Naive thymus-derived CD4-positive, alpha-beta T cell (primary cell): Measurements from ENCODE around the gene ARF4. TPM values are rescaled to one million over a fixed set of nuclear protein-coding genes. Genes with fewer than 3 reads are reported as not detected.

Source experiments
- ATAC-seq: fragments of 150-1000 bp; cut with Tn5 transposase; 2 replicates; pipeline ENCODE4 v1.10.0; 2021; ENCODE audit warnings: mild to moderate bottlenecking, moderate library complexity
- CTCF ChIA-PET: fragments of 350-600 bp; sonication (Branson Sonifier 250); formaldehyde crosslinking; loops from one replicate; lab custom pipeline; 2021; ENCODE audit warnings: antibody characterized with exemption; lab: Charles Lee
- POLR2A ChIA-PET: fragments of 350-600 bp; sonication (Branson Sonifier 250); formaldehyde crosslinking; loops from one replicate; lab custom pipeline; 2021; ENCODE audit warnings: antibody characterized with exemption, inconsistent platforms; lab: Charles Lee
- DNase-seq, 9 donors: peaks; one replicate each; pipeline versions ENCODE4 v3.0.0 to v3.0.0-alpha.2; 2020 to 2022; ENCODE audit warnings: mixed read lengths in 1 of 9
- H3K27ac ChIP-seq: one replicate; pipeline ENCODE4 v1.7.0; 2013; ENCODE audit warnings: mild to moderate bottlenecking, low read depth, low read length, moderate library complexity
- H3K27me3 ChIP-seq, 2 donors: one replicate each; pipeline ENCODE4 v1.7.0; 2013; ENCODE audit warnings: low read length in 2 of 2, mild to moderate bottlenecking in 2 of 2, moderate library complexity in 2 of 2; ENCODE audit not compliant: control insufficient read depth in 2 of 2, insufficient read depth in 2 of 2
- H3K36me3 ChIP-seq, 3 experiments: 1 replicate in 2 of 3; 2 replicates in 1 of 3; pipeline ENCODE4 v1.7.0; 2013; ENCODE audit warnings: low read length in 3 of 3, mild to moderate bottlenecking in 3 of 3, moderate library complexity in 1 of 3; ENCODE audit not compliant: insufficient read depth in 3 of 3, control insufficient read depth in 2 of 3
- H3K4me1 ChIP-seq, 2 donors: one replicate each; pipeline ENCODE4 v1.7.0; 2013; ENCODE audit warnings: low read length in 2 of 2, mild to moderate bottlenecking in 2 of 2, moderate library complexity in 1 of 2; ENCODE audit not compliant: control insufficient read depth in 2 of 2, insufficient read depth in 2 of 2
- H3K4me3 ChIP-seq: 2 replicates; pipeline ENCODE4 v1.7.0; 2013; ENCODE audit warnings: mild to moderate bottlenecking, low read length
- H3K9me3 ChIP-seq, 3 experiments: 1 replicate in 2 of 3; 2 replicates in 1 of 3; pipeline ENCODE4 v1.7.0; 2013; ENCODE audit warnings: low read length in 3 of 3; ENCODE audit not compliant: control insufficient read depth in 2 of 3
- H3K27ac Mint-ChIP-seq, 9 donors: one replicate each; pipeline ENCODE4 v1.8.0; 2020 to 2022; ENCODE audit warnings: mixed read lengths in 9 of 9, mild to moderate bottlenecking in 8 of 9, moderate library complexity in 5 of 9, inconsistent platforms in 2 of 9
- H3K27me3 Mint-ChIP-seq, 5 donors: one replicate each; pipeline ENCODE4 v1.8.0; 2021 to 2022; ENCODE audit warnings: mixed read lengths in 5 of 5, mild to moderate bottlenecking in 1 of 5
- H3K36me3 Mint-ChIP-seq, 5 donors: one replicate each; pipeline ENCODE4 v1.8.0; 2020 to 2022; ENCODE audit warnings: mixed read lengths in 5 of 5, mild to moderate bottlenecking in 3 of 5, inconsistent platforms in 1 of 5
- H3K4me1 Mint-ChIP-seq, 7 donors: one replicate each; pipeline ENCODE4 v1.8.0; 2020 to 2022; ENCODE audit warnings: mixed read lengths in 7 of 7, mild to moderate bottlenecking in 3 of 7, inconsistent platforms in 1 of 7
- H3K4me3 Mint-ChIP-seq, 10 donors: one replicate each; pipeline ENCODE4 v1.8.0; 2020 to 2022; ENCODE audit warnings: mild to moderate bottlenecking in 10 of 10, mixed read lengths in 10 of 10, moderate library complexity in 6 of 10, inconsistent platforms in 2 of 10
- H3K9me3 Mint-ChIP-seq, 11 donors: one replicate each; pipeline ENCODE4 v1.8.0; 2020 to 2022; ENCODE audit warnings: mixed read lengths in 11 of 11, mild to moderate bottlenecking in 4 of 11, inconsistent platforms in 1 of 11, moderate library complexity in 1 of 11
- intact Hi-C, 2 donors: fragments of 100-400 bp; cut with micrococcal nuclease; formaldehyde crosslinking; loops; one replicate each; pipeline ENCODE4 v1.15.1; 2023
- polyA plus RNA-seq, 2 donors: library from polyadenylated mRNA; unstranded; fragments of 300-500 nt; fragmentation: Illumina TruSeq; gene quantifications; one replicate each; pipeline ENCODE4 v1.2.3, GENCODE V29; 2021
- total RNA-seq, 6 experiments: library from RNA in 5 of 6; stranded (reverse) in 5 of 6; gene quantifications; 1 replicate in 5 of 6; 2 replicates in 1 of 6; pipeline ENCODE4 v1.2.3 and lab custom pipeline; 2021 to 2026

Gene ARF4
- total and polyA plus RNA-seq, 7 experiments from 2014 or later = 50.9 to 130 (median 63.4) TPM

DNA sequence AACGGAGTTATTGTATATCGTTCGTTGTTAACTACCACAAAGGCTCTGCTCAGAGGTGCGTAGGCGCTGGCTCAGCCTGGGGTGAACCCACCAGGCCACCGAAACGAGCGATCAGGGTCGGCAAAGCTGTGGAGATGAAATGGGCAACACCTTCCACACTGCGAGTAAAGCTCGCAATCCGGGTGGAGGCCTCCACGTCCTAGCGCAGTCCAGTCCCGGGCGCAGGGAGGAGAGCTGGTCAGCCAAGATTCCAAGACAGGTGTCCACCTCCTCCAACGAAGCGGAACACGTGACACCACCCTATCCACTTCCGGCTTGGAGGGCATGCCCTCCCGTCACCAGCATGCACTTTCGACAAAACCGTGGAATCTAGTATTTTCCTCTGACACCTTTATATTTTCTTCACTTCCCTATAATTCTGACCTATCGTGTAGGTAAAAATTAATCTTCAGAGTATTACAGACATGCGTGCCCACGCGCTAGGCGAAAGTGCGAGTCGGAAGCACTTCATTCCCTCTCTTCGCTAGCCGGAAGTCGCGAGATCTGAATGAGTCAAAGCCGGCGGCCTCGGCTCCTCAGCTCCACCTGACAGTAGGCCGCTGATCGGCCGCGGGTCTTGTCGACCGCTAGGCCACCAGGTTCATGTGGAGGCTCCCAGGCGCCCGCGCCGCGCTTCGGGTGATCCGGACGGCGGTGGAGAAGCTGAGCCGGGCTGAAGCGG, 41.2 kb downstream of the ARF4 start, which contains the start of gene PDE12:
Gene PDE12, plus strand, starts transcription at position 537 of the 721 bp plus-strand sequence. Its CDS starts 106 bp downstream, at position 643.
- Histone ChIP-seq H3K27ac (peak within 1 kb of the TSS; percentile 96), H3K4me1 (peaks cover 22 to 26% of the 10 kb centered on the region in 2 donors), H3K36me3 (peaks cover 0 to 12% (median 12%) of the 10 kb centered on the region in 3 experiments), H3K9me3 (no peaks in the 10 kb centered on the region), H3K4me3 (peak within 1 kb of the TSS; percentile 74), H3K27me3 (no peaks in the 10 kb centered on the region)
- intact Hi-C loops = loop anchor here (1.0 to 5.0 kb wide), 11 partner anchors 41 to 999 kb away; partner anchors contain the start of genes ARF4 (in 2 of the 2), CCDC66 (in 2 of the 2), DENND6A (in 2 of the 2) and SLMAP (in 2 of the 2)
- POLR2A ChIA-PET = interaction anchor here (0.6 to 3.2 kb wide), 18 partner anchors 9 to 873 kb away, joined by 3 to 88 read pairs (median 6); partner anchors contain the start of genes ARF4, DENND6A, HTD2 and RPP14
- H3K4me1 Mint-ChIP-seq = peaks cover 13 to 50% (median 39%) of the 10 kb centered on the region in 7 donors
- peak within 1 kb of the TSS; percentile 85 to 99 (median 92) for H3K4me3 Mint-ChIP-seq
- peaks cover 0 to 25% (median 19%) of the 10 kb centered on the region in 5 donors for H3K36me3 Mint-ChIP-seq
- ATAC-seq (peak; percentile 86), DNase-seq (peak; percentile 68 to 87 (median 81))
- H3K27me3 Mint-ChIP-seq = no peaks in the 10 kb centered on the region
- H3K27ac Mint-ChIP-seq = peak within 1 kb of the TSS; percentile 94 to 99 (median 98)
- CTCF ChIA-PET = interaction anchor here (0.9 kb wide), 1 partner anchor 159 kb away, joined by 4 read pairs; no protein-coding TSS in a partner anchor
- H3K9me3 Mint-ChIP-seq = no peaks in the 10 kb centered on the region

DNA sequence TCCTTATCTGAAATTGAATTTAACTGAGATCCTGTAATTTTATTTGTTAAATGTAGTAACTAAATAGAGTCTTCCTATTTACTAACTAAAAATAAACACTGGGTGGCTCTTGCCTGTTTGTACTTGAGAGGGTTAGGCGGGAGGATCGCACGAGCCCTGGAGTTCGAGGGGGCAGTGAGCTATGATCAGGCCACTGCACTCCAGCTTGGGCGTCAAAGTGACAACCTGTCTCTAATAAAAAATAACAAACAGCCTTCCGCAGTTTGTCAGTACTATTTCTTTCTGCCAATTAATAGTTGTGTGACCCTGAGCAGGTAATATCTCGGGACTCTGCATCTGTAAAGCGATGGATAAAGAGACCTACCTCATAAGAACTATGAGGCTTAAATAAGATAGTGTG, 41.8 kb downstream of the ARF4 start:
- Histone ChIP-seq H3K27me3 (no peaks in the 10 kb centered on the region), H3K27ac (peak overlapping the region; percentile 96), H3K36me3 (peaks cover 0 to 12% (median 6%) of the 10 kb centered on the region in 3 experiments), H3K4me3 (peak overlapping the region; percentile 74), H3K4me1 (peaks cover 22% of the 10 kb centered on the region in 2 donors), H3K9me3 (no peaks in the 10 kb centered on the region)
- Mint-ChIP-seq H3K4me1 (peaks cover 13 to 44% (median 34%) of the 10 kb centered on the region in 7 donors), H3K27ac (peak overlapping the region; percentile 94 to 99 (median 98)), H3K4me3 (peak overlapping the region; percentile 85 to 99 (median 92)), H3K36me3 (peaks cover 0 to 22% (median 18%) of the 10 kb centered on the region in 5 donors), H3K27me3 (no peaks in the 10 kb centered on the region), H3K9me3 (no peaks in the 10 kb centered on the region)
- ATAC-seq (no peak), DNase-seq (peak in 1 of 9 donors; percentile 1)
- ChIA-PET POLR2A (interaction anchor here (0.9 to 3.2 kb wide), 9 partner anchors 9 to 872 kb away, joined by 3 to 88 read pairs (median 10); partner anchors contain the start of genes ARF4, DENND6A, SLMAP and TASOR), CTCF (interaction anchor here (0.9 kb wide), 1 partner anchor 158 kb away, joined by 4 read pairs; no protein-coding TSS in a partner anchor)
- intact Hi-C loops = loop anchor here (5.0 kb wide), 2 partner anchors 383 to 998 kb away; partner anchors contain the start of gene CCDC66 (in 1 of the 2)

DNA sequence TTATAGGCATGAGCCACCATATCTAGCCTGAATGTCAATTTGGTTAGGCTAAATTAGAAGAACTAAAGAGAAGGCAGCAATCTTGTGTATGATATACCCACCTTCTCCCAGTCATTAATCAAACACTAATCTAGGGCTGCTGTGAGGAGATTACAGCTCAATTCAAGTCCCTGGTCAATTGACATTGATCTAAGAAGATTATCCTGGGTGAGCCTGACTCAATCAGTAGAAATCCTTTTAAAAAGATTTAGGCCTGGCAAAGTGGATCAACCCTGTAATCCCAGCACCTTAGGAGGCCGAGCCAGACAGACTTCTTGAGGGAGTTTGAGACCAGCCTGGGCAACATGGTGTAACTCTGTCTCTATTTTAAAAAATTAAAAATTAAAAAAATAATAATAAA, 50.5 kb downstream of the ARF4 start:
- H3K9me3 ChIP-seq = no peaks in the 10 kb centered on the region
- Mint-ChIP-seq H3K27me3 (peaks cover 0 to 12% (median 8%) of the 10 kb centered on the region in 5 donors), H3K36me3 (no peaks in the 10 kb centered on the region), H3K27ac (no peak overlapping the region), H3K4me1 (peaks cover 0 to 10% (median 8%) of the 10 kb centered on the region in 7 donors), H3K4me3 (no peak overlapping the region), H3K9me3 (peaks cover 0 to 2% (median 0%) of the 10 kb centered on the region in 11 donors)
- no peaks in the 10 kb centered on the region for H3K4me1 ChIP-seq
- no peak for DNase-seq
- H3K27me3 ChIP-seq = no peaks in the 10 kb centered on the region
- CTCF ChIA-PET = no interaction called here
- no peak overlapping the region for H3K4me3 ChIP-seq
- H3K36me3 ChIP-seq = no peaks in the 10 kb centered on the region
- intact Hi-C loops = no loop called here
- POLR2A ChIA-PET = interaction anchor here (1.3 kb wide), 1 partner anchor 9 kb away, joined by 4 read pairs; the partner anchor contains the start of gene PDE12
- no peak for ATAC-seq
- H3K27ac ChIP-seq = no peak overlapping the region

DNA sequence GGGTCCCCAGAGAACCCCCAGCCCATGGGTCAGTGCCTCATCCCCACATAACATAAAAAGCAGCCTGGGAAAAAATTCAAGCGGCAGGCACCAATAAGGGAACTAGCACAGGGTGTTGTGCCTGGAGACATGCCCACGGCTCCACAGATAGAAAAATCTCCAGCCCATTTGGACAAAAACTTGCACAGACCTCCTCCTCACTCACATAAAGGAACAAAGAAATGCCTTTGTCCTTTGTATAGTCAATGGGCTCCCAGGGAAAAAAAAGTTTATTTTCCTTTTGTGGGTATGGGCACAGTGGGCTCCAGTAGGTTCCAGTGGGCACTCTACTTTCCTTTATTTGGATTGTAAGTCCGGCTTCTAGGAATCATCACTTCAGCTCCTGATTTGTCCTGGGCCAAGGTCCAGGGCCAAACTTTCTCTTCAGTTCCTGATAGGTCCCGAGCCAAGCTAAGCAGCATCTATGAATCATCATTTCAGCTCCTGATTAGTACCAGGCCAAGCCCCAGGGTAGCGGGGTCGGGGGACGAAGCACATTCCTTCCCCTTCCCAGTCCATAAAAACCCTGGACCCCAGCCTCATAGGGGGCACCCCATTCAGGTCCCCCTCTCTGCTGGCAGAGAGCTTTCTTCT, 51.4 kb downstream of the ARF4 start:
- CTCF ChIA-PET = no interaction called here
- Mint-ChIP-seq H3K27ac (no peak overlapping the region), H3K4me1 (peaks cover 0 to 10% (median 8%) of the 10 kb centered on the region in 7 donors), H3K9me3 (peaks cover 0 to 2% (median 0%) of the 10 kb centered on the region in 11 donors), H3K36me3 (no peaks in the 10 kb centered on the region), H3K4me3 (no peak overlapping the region), H3K27me3 (peaks cover 0 to 12% (median 8%) of the 10 kb centered on the region in 5 donors)
- ATAC-seq (no peak), DNase-seq (no peak)
- POLR2A ChIA-PET = interaction anchor here (0.6 to 1.3 kb wide), 2 partner anchors 10 to 37 kb away, joined by 3 to 4 read pairs; partner anchors contain the start of gene PDE12
- Histone ChIP-seq H3K27ac (no peak overlapping the region), H3K9me3 (no peaks in the 10 kb centered on the region), H3K4me1 (no peaks in the 10 kb centered on the region), H3K27me3 (no peaks in the 10 kb centered on the region), H3K36me3 (no peaks in the 10 kb centered on the region), H3K4me3 (no peak overlapping the region)
- intact Hi-C loops = no loop called here

DNA sequence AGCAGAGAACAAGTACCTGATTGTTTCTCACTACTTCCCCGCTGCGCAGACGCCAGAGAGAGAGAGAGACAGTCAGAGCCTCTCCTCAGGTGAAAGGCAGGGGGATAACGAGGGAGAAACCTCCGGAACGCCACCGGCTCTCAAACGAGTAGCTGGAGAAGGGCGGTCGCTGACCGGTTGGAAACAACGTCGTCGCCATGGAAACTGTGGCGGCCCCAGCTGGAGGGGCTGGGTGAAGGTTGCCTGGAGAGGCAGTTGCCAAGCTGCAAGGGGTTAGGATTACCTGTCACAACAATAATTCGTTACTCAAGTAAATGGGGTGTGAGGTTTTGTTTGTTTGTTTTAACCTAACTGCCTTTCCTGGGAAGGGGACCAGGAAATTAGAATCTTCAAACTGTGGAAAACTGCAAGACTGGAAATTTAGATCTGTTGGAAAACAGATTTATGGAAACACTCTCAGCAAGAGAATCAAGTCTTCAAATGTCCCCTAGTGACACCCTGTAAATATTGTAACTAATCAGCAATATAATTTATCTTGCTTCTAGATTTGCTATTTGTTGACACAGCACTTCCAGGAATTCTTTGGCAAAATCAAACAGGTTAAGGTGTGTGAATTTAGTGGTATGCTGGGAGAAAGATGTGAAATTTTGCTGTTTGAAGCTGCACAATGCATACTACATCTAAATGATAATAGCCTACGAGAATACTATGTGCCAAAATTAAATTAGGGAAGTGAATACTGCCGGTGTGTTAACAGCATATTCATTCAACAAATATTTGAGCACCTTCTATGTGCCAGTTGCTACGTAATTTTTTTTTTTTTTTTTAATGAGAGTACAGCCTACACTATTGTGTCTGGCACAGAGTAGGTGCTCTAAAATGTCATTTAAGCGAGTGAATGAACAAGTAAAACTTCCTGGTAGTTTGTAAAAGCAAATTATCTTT, 52.7 kb downstream of the ARF4 start, which contains the start of gene DNAH12:
Gene DNAH12, minus strand, starts transcription at position 164 of the 945 bp plus-strand sequence. CDS start 1,474 bp downstream, outside the sequence.
- no peak within 1 kb of the TSS for H3K27ac Mint-ChIP-seq
- H3K27me3 Mint-ChIP-seq = peaks cover 0 to 12% (median 8%) of the 10 kb centered on the region in 5 donors
- H3K4me3 Mint-ChIP-seq = peak within 1 kb of the TSS in 2 of 10 donors; percentile 14 to 29
- DNase-seq (peak in 1 of 9 donors; percentile 1), ATAC-seq (no peak)
- intact Hi-C loops = no loop called here
- H3K27ac ChIP-seq = no peak within 1 kb of the TSS
- no peaks in the 10 kb centered on the region for H3K4me1 ChIP-seq
- no peaks in the 10 kb centered on the region for H3K36me3 ChIP-seq
- no peaks in the 10 kb centered on the region for H3K27me3 ChIP-seq
- no peak within 1 kb of the TSS for H3K4me3 ChIP-seq
- H3K36me3 Mint-ChIP-seq = peaks cover 0 to 5% (median 0%) of the 10 kb centered on the region in 5 donors
- CTCF ChIA-PET = no interaction called here
- H3K9me3 ChIP-seq = no peaks in the 10 kb centered on the region
- H3K9me3 Mint-ChIP-seq = peaks cover 0 to 2% (median 0%) of the 10 kb centered on the region in 11 donors
- peaks cover 0 to 10% (median 8%) of the 10 kb centered on the region in 7 donors for H3K4me1 Mint-ChIP-seq
- POLR2A ChIA-PET = interaction anchor here (0.8 kb wide), 1 partner anchor 53 kb away, joined by 3 read pairs; no protein-coding TSS in a partner anchor
